Activated CD4-positive, alpha-beta T cell treated with anti-CD3 and anti-CD28 coated beads, Interleukin-2, amount 10 ng/mL, durations not matched to agents 7 days and 5 days (primary cell): ENCODE results near the gene CFAP299. TPM values are rescaled to one million over a fixed set of nuclear protein-coding genes. Genes with fewer than 3 reads are reported as not detected.

Source experiments
- CTCF ChIA-PET: fragments of 350-600 bp; sonication (Branson Sonifier 250); formaldehyde crosslinking; loops from one replicate; lab custom pipeline; 2021; ENCODE audit warnings: antibody characterized with exemption; lab: Charles Lee
- POLR2A ChIA-PET: fragments of 350-600 bp; sonication (Branson Sonifier 250); formaldehyde crosslinking; loops from one replicate; lab custom pipeline; 2021; ENCODE audit warnings: antibody characterized with exemption; lab: Charles Lee
- DNase-seq: peaks from one replicate; pipeline ENCODE4 v3.0.0-alpha.2; 2020
- H3K27ac Mint-ChIP-seq: one replicate; pipeline ENCODE4 v1.8.0; 2021; ENCODE audit warnings: mild to moderate bottlenecking, moderate library complexity, mixed read lengths
- H3K27me3 Mint-ChIP-seq: one replicate; pipeline ENCODE4 v1.8.0; 2021; ENCODE audit warnings: mixed read lengths
- H3K36me3 Mint-ChIP-seq: one replicate; pipeline ENCODE4 v1.8.0; 2021; ENCODE audit warnings: low read depth, mixed read lengths
- H3K4me1 Mint-ChIP-seq: one replicate; pipeline ENCODE4 v1.8.0; 2021; ENCODE audit warnings: mixed read lengths
- H3K4me3 Mint-ChIP-seq: one replicate; pipeline ENCODE4 v1.8.0; 2021; ENCODE audit warnings: mild to moderate bottlenecking, moderate library complexity, mixed read lengths
- H3K9me3 Mint-ChIP-seq: one replicate; pipeline ENCODE4 v1.8.0; 2021; ENCODE audit warnings: mixed read lengths
- total RNA-seq, 2 experiments: library from RNA; stranded (reverse); gene quantifications; one replicate each; pipeline ENCODE4 v1.2.3, GENCODE V29; 2021

Gene CFAP299
- total RNA-seq, 2 experiments from 2014 or later, result not detected

GRCh38 chr4:80529026-80529425 lies 193.5 kb downstream of the CFAP299 start:
- Mint-ChIP-seq H3K9me3 (peaks cover 4% of the 10 kb centered on the region), H3K27ac (no peak overlapping the region), H3K4me1 (no peaks in the 10 kb centered on the region), H3K4me3 (no peak overlapping the region), H3K36me3 (no peaks in the 10 kb centered on the region), H3K27me3 (peaks cover 4% of the 10 kb centered on the region)
- POLR2A ChIA-PET, result no interaction called here
- no peak for DNase-seq
- CTCF ChIA-PET, result no interaction called here

GRCh38 chr4:80532674-80533333 lies 197.3 kb downstream of the CFAP299 start:
- no peak overlapping the region for H3K4me3 Mint-ChIP-seq

GRCh38 chr4:80535551-80535950 lies 200.0 kb downstream of the CFAP299 start:
- Mint-ChIP-seq H3K27ac (no peak overlapping the region), H3K36me3 (no peaks in the 10 kb centered on the region), H3K4me3 (no peak overlapping the region), H3K9me3 (no peaks in the 10 kb centered on the region), H3K4me1 (peaks cover 5% of the 10 kb centered on the region), H3K27me3 (peaks cover 4% of the 10 kb centered on the region)
- DNase-seq, result no peak
- POLR2A ChIA-PET, result no interaction called here
- CTCF ChIA-PET, result interaction anchor here (0.9 kb wide), 1 partner anchor 27 kb away, joined by 3 read pairs; no protein-coding TSS in a partner anchor

More at GRCh38 chr4:80532674-80533333, 197.3 kb downstream of the CFAP299 start:
- H3K27ac Mint-ChIP-seq, result no peak overlapping the region
- H3K9me3 Mint-ChIP-seq, result no peaks in the 10 kb centered on the region
- no peaks in the 10 kb centered on the region for H3K4me1 Mint-ChIP-seq
- peaks cover 4% of the 10 kb centered on the region for H3K27me3 Mint-ChIP-seq
- H3K36me3 Mint-ChIP-seq, result no peaks in the 10 kb centered on the region
- ChIA-PET POLR2A (no interaction called here), CTCF (no interaction called here)
- DNase-seq, result no peak

- Mint-ChIP-seq H3K27me3 (peaks cover 8% of the 10 kb centered on the region), H3K9me3 (no peaks in the 10 kb centered on the region), H3K27ac (no peak overlapping the region), H3K4me1 (peaks cover 10% of the 10 kb centered on the region), H3K4me3 (no peak overlapping the region), H3K36me3 (no peaks in the 10 kb centered on the region)
- ChIA-PET POLR2A (no interaction called here), CTCF (no interaction called here)
- no peak for DNase-seq
These were observed 202.9 kb downstream of the CFAP299 start for GRCh38 chr4:80538276-80538926.

- Mint-ChIP-seq H3K36me3 (no peaks in the 10 kb centered on the region), H3K4me3 (no peak overlapping the region), H3K27me3 (peaks cover 9% of the 10 kb centered on the region), H3K9me3 (no peaks in the 10 kb centered on the region), H3K27ac (no peak overlapping the region), H3K4me1 (peaks cover 10% of the 10 kb centered on the region)
- POLR2A ChIA-PET, result no interaction called here
- CTCF ChIA-PET, result interaction anchor here (1.3 kb wide), 1 partner anchor 9 kb away, joined by 3 read pairs; no protein-coding TSS in a partner anchor
- DNase-seq, result no peak
These were observed 203.7 kb downstream of the CFAP299 start for GRCh38 chr4:80539190-80539589.

GRCh38 chr4:80540349-80540748 lies 204.8 kb downstream of the CFAP299 start:
- no peak overlapping the region for H3K27ac Mint-ChIP-seq
- POLR2A ChIA-PET, result no interaction called here
- no peaks in the 10 kb centered on the region for H3K36me3 Mint-ChIP-seq
- DNase-seq, result no peak
- H3K4me1 Mint-ChIP-seq, result peaks cover 10% of the 10 kb centered on the region
- no peaks in the 10 kb centered on the region for H3K9me3 Mint-ChIP-seq
- CTCF ChIA-PET, result interaction anchor here (0.9 to 1.3 kb wide), 2 partner anchors 8 to 11 kb away, joined by 3 read pairs; no protein-coding TSS in a partner anchor
- H3K27me3 Mint-ChIP-seq, result peaks cover 12% of the 10 kb centered on the region
- H3K4me3 Mint-ChIP-seq, result no peak overlapping the region

- no peaks in the 10 kb centered on the region for H3K9me3 Mint-ChIP-seq
- POLR2A ChIA-PET, result no interaction called here
- no peak for DNase-seq
- peaks cover 10% of the 10 kb centered on the region for H3K4me1 Mint-ChIP-seq
- peaks cover 12% of the 10 kb centered on the region for H3K27me3 Mint-ChIP-seq
- no peaks in the 10 kb centered on the region for H3K36me3 Mint-ChIP-seq
- H3K4me3 Mint-ChIP-seq, result no peak overlapping the region
- CTCF ChIA-PET, result interaction anchor here (0.9 kb wide), 1 partner anchor 10 kb away, joined by 3 read pairs; no protein-coding TSS in a partner anchor
- H3K27ac Mint-ChIP-seq, result no peak overlapping the region
These were observed 205.4 kb downstream of the CFAP299 start for GRCh38 chr4:80540785-80541469.

- Mint-ChIP-seq H3K36me3 (no peaks in the 10 kb centered on the region), H3K9me3 (no peaks in the 10 kb centered on the region), H3K27me3 (peaks cover 12% of the 10 kb centered on the region), H3K4me1 (peaks cover 10% of the 10 kb centered on the region), H3K27ac (no peak overlapping the region), H3K4me3 (no peak overlapping the region)
- POLR2A ChIA-PET, result no interaction called here
- CTCF ChIA-PET, result no interaction called here
- DNase-seq, result no peak
These were observed 207.2 kb downstream of the CFAP299 start for GRCh38 chr4:80542747-80543146.

GRCh38 chr4:80560337-80560736 lies 224.8 kb downstream of the CFAP299 start:
- Mint-ChIP-seq H3K9me3 (peaks cover 13% of the 10 kb centered on the region), H3K4me1 (no peaks in the 10 kb centered on the region), H3K36me3 (no peaks in the 10 kb centered on the region), H3K27me3 (no peaks in the 10 kb centered on the region), H3K27ac (no peak overlapping the region), H3K4me3 (no peak overlapping the region)
- POLR2A ChIA-PET, result no interaction called here
- DNase-seq, result no peak
- CTCF ChIA-PET, result no interaction called here

- no peak for DNase-seq
- Mint-ChIP-seq H3K27ac (no peak overlapping the region), H3K36me3 (no peaks in the 10 kb centered on the region), H3K9me3 (peaks cover 2% of the 10 kb centered on the region), H3K27me3 (no peaks in the 10 kb centered on the region), H3K4me3 (no peak overlapping the region), H3K4me1 (peaks cover 5% of the 10 kb centered on the region)
- ChIA-PET CTCF (no interaction called here), POLR2A (no interaction called here)
These were observed 230.8 kb downstream of the CFAP299 start for GRCh38 chr4:80566203-80566872.

- DNase-seq, result no peak
- Mint-ChIP-seq H3K27ac (no peak overlapping the region), H3K4me3 (no peak overlapping the region), H3K9me3 (no peaks in the 10 kb centered on the region), H3K4me1 (peaks cover 5% of the 10 kb centered on the region), H3K27me3 (no peaks in the 10 kb centered on the region), H3K36me3 (no peaks in the 10 kb centered on the region)
- ChIA-PET POLR2A (no interaction called here), CTCF (interaction anchor here (1.4 kb wide), 1 partner anchor 19 kb away, joined by 3 read pairs; no protein-coding TSS in a partner anchor)
These were observed 233.4 kb downstream of the CFAP299 start for GRCh38 chr4:80568891-80569290.

GRCh38 chr4:80576796-80577195 lies 241.3 kb downstream of the CFAP299 start:
- ChIA-PET POLR2A (no interaction called here), CTCF (no interaction called here)
- no peaks in the 10 kb centered on the region for H3K9me3 Mint-ChIP-seq
- no peak overlapping the region for H3K27ac Mint-ChIP-seq
- no peaks in the 10 kb centered on the region for H3K27me3 Mint-ChIP-seq
- no peaks in the 10 kb centered on the region for H3K4me1 Mint-ChIP-seq
- DNase-seq, result no peak
- H3K36me3 Mint-ChIP-seq, result no peaks in the 10 kb centered on the region
- H3K4me3 Mint-ChIP-seq, result no peak overlapping the region
